GM18508 (cell line): ENCODE measurements around the gene KDF1.
"Not testable (repeated sequence)": the region's sequence is repeated elsewhere in the genome, so short reads cannot be mapped to it uniquely, and the experiment has no call there.

Experiments
- ATAC-seq: cut with Tn5 transposase; IDR thresholded peaks from one replicate; pipeline ENCODE4 v1.9.1; 2021; ENCODE audit warnings: moderate number of reproducible peaks; ENCODE audit not compliant: insufficient read depth, unreplicated experiment

KDF1 gene

GRCh38 chr1:26994787-26995517 lies 34.7 kb upstream of the KDF1 start:
- no peak for ATAC-seq

GRCh38 chr1:26994020-26994786 lies 33.9 kb upstream of the KDF1 start:
- ATAC-seq: no peak

GRCh38 chr1:26993237-26994019 lies 33.2 kb upstream of the KDF1 start, which contains the start of gene TRNP1:
Gene TRNP1 (plus strand): TSS chr1:26993692. CDS start chr1:26993787, 95 bp downstream.
- ATAC-seq: no peak

- no peak for ATAC-seq
Observed at GRCh38 chr1:26991310-26992116, 31.2 kb upstream of the KDF1 start.

GRCh38 chr1:26989403-26990109 lies 29.3 kb upstream of the KDF1 start:
- not testable (repeated sequence) for ATAC-seq

- ATAC-seq: no peak
Observed at GRCh38 chr1:26986658-26987057, 26.4 kb upstream of the KDF1 start.

- ATAC-seq: no peak
Observed at GRCh38 chr1:26984291-26984690, 24.0 kb upstream of the KDF1 start.

GRCh38 chr1:26983863-26984262 lies 23.6 kb upstream of the KDF1 start:
- ATAC-seq: no peak

- no peak for ATAC-seq
Observed at GRCh38 chr1:26981146-26981846, 21.0 kb upstream of the KDF1 start.

GRCh38 chr1:26978901-26979300 lies 18.6 kb upstream of the KDF1 start:
- no peak for ATAC-seq

GRCh38 chr1:26976621-26977510 lies 16.6 kb upstream of the KDF1 start:
- no peak for ATAC-seq

GRCh38 chr1:26972821-26973220 lies 12.6 kb upstream of the KDF1 start:
- ATAC-seq: no peak

GRCh38 chr1:26972390-26972789 lies 12.1 kb upstream of the KDF1 start:
- ATAC-seq: no peak

GRCh38 chr1:26971590-26971989 lies 11.3 kb upstream of the KDF1 start:
- ATAC-seq: no peak

GRCh38 chr1:26970810-26971209 lies 10.5 kb upstream of the KDF1 start:
- no peak for ATAC-seq

GRCh38 chr1:26965628-26966027 lies 5.4 kb upstream of the KDF1 start:
- no peak for ATAC-seq

- ATAC-seq: no peak
Observed at GRCh38 chr1:26965213-26965612, 4.9 kb upstream of the KDF1 start.

- no peak for ATAC-seq
Observed at GRCh38 chr1:26961826-26962225, 1.6 kb upstream of the KDF1 start.
